IPS-18c (cell line): ENCODE results near the gene CCDC88A.
"Not testable (repeated sequence)": the region's sequence is repeated elsewhere in the genome, so short reads cannot be mapped to it uniquely, and the experiment has no call there.

Source experiments
- H3K4me3 ChIP-seq: 2 replicates; pipeline ENCODE4 v1.7.0; 2013; ENCODE audit warnings: low read depth, mild to moderate bottlenecking, low read length, moderate library complexity; ENCODE audit not compliant: insufficient read depth
- H3K9me3 ChIP-seq: one replicate; pipeline ENCODE4 v1.6.1; 2013; ENCODE audit warnings: mild to moderate bottlenecking, low read length, moderate library complexity; ENCODE audit not compliant: control insufficient read depth, insufficient read depth

Gene CCDC88A

GRCh38 chr2:55405116-55405515, 14.5 kb downstream of the CCDC88A start:
- H3K4me3 ChIP-seq = no peak overlapping the region
- no peaks in the 10 kb centered on the region for H3K9me3 ChIP-seq

GRCh38 chr2:55403256-55403998, 16.2 kb downstream of the CCDC88A start:
- Histone ChIP-seq H3K9me3 (no peaks in the 10 kb centered on the region), H3K4me3 (no peak overlapping the region)

GRCh38 chr2:55401124-55401523, 18.5 kb downstream of the CCDC88A start:
- Histone ChIP-seq H3K9me3 (no peaks in the 10 kb centered on the region), H3K4me3 (no peak overlapping the region)

GRCh38 chr2:55400332-55400731, 19.3 kb downstream of the CCDC88A start:
- Histone ChIP-seq H3K9me3 (no peaks in the 10 kb centered on the region), H3K4me3 (no peak overlapping the region)

DNA sequence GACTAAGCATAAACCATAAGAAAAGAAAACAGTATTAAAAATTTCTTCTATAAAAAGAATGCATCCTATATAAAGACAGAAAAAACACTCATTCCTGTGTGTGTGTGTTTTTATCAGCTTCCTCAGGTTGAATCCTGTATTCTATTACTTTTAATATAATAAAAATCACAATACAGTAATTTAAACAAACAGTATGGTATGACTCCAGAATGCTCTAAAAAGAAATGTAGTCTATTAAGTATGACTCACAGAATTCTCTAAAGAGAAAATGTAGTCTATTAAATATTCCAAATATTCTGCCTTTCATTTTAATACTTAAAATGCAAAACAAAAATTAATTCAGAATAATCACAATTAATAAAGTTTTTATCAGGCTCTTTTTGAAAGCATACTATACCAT, 19.8 kb downstream of the CCDC88A start:
- H3K9me3 ChIP-seq = no peaks in the 10 kb centered on the region

DNA sequence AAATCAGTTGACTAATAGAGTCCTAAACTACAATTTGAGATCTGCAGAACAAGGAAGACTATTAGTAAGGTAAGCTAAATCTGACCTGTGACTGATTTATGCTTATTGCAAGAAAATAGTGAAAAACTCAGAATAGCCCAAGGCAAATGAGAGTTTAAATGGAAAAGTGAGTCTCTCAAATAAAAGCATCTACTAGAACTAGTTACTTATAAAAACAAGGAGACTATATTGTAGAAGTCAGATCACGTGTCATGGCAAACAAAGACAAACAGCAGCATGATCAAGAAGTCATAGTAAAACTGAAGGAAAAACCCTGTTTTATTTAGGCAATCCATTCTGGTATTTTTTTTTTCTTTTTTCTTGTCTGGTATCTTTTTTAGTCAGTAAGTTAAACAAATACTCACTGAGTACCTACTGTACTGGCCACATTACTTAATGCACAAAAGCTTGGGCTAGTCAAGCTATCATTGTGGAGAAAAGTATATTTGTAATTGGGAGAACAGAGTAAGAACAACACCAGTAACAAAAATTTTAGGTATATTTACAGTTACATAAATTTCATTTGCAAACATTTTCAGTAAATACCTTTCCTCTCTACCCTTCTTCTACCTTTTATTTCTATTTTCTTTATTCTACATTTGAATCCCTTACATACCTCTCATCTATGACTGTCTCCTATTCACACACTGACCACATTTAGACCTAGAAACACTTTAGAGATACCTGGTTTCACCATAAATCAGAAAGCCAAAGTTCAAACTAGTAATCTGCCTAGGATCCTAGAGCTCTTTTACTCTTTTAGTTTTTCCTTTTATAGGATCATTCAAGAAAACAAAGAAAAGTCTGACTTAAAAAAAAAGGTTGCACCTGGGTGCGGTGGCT, 23.7 kb downstream of the CCDC88A start:
- no peaks in the 10 kb centered on the region for H3K9me3 ChIP-seq
- no peak overlapping the region for H3K4me3 ChIP-seq

More for the DNA sequence above, 19.8 kb downstream of the CCDC88A start:
- H3K4me3 ChIP-seq = no peak overlapping the region

DNA sequence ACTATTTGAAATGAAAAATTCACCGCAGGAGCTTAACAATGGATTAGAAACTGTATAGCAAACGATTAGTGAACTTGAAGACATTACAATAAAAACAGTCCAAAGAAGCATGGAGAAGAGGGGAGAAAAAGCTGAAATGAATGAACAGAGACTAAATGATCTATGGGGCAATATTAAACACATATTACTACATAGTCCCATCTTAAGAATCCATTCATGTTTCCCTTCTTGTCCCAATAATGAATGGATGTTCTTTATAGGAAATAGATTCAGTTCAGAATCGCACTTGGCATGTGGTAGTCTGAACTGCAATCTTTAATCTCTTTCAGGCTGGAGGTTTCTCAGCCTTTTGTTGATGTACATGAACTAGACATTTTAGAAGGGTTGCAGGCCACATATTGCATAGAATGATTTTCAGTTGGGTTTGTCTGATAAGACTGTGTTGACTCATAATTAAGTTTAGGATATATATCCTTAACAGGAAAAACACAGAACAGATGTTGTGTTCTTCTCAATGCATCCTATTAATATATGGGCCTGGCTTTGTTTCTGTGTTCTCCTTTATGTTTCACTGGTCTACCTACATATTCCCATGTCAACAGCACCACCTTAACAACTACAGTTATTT, 27.9 kb downstream of the CCDC88A start:
- no peaks in the 10 kb centered on the region for H3K9me3 ChIP-seq
- H3K4me3 ChIP-seq = no peak overlapping the region

DNA sequence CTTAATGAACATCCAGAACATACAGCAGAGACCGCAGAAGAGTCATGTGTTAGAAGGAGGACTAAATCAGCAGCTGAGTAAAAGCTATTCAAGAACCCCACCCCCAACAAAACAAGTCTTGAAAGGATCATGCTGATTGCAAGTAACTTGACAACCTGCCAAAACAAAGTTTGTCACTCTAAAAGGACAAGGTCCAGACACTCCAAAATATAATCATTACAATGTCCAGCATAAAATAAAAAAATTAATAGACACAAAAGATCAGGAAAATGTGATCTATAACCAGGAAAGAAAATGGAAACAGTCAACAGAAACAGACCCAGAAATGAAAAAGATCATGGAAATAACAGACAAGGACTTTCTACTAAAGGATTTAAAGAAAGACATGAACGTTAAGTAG, 28.5 kb downstream of the CCDC88A start:
- no peak overlapping the region for H3K4me3 ChIP-seq
- H3K9me3 ChIP-seq = no peaks in the 10 kb centered on the region

- not testable (repeated sequence) for H3K9me3 ChIP-seq
Observed at GRCh38 chr2:55385516-55385915, 34.1 kb downstream of the CCDC88A start.

GRCh38 chr2:55384786-55385185, 34.9 kb downstream of the CCDC88A start:
- Histone ChIP-seq H3K4me3 (no peak overlapping the region), H3K9me3 (no peaks in the 10 kb centered on the region)

More at GRCh38 chr2:55385516-55385915, 34.1 kb downstream of the CCDC88A start:
- not testable (repeated sequence) for H3K4me3 ChIP-seq

GRCh38 chr2:55371376-55371775, 48.3 kb downstream of the CCDC88A start:
- H3K4me3 ChIP-seq = no peak overlapping the region
- H3K9me3 ChIP-seq = no peaks in the 10 kb centered on the region

GRCh38 chr2:55370208-55370607, 49.4 kb downstream of the CCDC88A start:
- H3K4me3 ChIP-seq = no peak overlapping the region
- no peaks in the 10 kb centered on the region for H3K9me3 ChIP-seq

- Histone ChIP-seq H3K4me3 (no peak overlapping the region), H3K9me3 (no peaks in the 10 kb centered on the region)
Observed at GRCh38 chr2:55365303-55365702, 54.4 kb downstream of the CCDC88A start.

DNA sequence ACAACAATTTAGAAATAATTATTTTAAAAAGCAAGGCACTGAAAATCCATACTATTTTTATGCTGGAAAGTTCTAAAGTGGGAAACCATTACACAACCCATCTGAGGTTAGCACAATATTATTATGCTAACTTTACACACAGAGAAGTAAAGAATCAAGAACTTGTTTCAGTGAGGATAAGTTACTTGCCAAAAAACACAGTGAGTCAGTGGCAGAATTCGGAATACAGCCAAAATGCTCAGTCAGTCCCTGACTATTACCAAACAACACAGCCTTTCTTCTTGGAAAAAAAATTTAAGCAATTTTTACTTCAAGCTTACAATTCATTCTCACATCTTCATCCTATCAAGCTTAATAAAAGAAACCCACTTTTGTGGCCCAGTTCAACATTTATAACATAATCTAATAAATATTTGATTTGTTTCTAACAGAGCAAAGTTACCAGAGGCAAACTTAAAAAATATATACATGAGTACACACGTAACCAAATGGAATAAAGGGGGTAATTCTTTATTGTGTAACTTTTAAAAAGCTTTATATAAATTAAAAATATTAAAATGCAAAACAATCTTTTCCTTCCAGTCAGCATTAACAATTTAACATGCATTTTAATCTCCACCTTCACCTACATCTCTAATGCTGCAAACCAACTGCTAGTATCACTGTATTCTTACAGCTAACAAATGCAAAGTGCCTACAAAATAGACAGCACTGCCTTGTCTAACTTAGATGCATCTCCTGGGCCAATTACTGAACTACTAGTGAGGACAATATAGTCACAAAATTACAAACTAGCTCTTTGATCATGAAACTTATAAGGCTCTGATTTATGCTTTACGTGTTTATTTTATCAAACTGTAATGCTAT, 55.2 kb downstream of the CCDC88A start:
- Histone ChIP-seq H3K4me3 (no peak overlapping the region), H3K9me3 (no peaks in the 10 kb centered on the region)

DNA sequence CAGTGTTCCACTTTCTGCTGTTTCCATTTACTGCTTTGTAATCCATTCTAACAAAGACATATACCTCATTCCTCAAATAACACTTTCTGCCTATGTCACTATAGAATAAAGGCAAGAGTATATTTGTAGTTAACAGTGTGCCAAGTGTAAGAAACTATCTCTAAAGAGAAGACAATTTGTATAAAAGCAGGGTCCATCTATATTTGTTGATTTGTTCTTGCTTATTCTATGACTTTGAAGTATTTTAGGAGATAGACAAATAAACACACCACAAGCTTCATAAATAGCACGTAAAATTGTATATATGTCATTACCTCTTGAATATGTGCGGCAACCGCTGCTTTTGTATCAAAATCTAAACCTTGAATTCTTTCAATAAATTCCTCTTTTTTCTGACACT, 56.0 kb downstream of the CCDC88A start:
- Histone ChIP-seq H3K9me3 (no peaks in the 10 kb centered on the region), H3K4me3 (no peak overlapping the region)

GRCh38 chr2:55361465-55362189, 58.0 kb downstream of the CCDC88A start:
- H3K9me3 ChIP-seq = no peaks in the 10 kb centered on the region
- H3K4me3 ChIP-seq = no peak overlapping the region
